ENCODE results near the gene UEVLD. TPM values are rescaled to one million over a fixed set of nuclear protein-coding genes. Genes with fewer than 3 reads are reported as not detected.
A peak's percentile ranks its signal among the peaks of the same experiment; 100 is the strongest.

UEVLD gene
- polyA plus RNA-seq, 1 donor (not counting 4 experiments of a cell fraction or from before 2014, with no cell fraction given): 34.2 TPM

DNA sequence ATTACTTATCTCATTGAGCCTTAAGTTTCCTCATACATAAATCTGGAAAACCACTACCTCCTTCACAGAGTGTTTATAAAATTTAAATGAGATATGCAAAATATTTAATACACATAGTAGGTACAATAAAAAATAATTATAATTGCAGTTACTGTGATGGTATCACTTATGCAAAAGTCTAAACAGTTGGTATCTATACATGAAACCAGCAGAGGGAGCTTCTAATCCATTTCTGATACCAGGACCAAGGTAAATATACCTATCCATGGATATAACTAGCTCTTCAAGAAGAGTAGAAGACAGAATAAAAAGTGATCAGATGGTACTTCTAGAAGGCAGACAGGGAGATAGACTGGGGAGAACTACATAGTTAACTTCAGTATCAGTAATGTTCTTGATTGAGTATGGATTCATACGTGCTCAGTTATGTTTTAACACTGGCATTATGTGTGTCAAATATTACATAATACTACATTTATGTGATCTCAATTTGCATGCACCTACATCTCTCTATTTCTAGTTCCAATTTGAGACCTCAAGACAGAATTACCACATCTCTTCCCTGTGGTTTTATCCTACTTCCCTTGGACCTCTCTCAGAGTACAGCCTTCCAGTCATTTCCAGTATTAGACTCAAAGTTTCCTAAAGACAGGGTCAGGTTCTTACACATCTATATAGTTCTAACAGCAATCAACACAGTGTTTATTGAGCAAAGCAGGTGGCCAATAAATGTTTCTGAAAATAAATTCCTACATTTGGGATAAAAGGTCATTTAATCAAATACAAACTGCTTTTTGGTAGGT, 48.1 kb downstream of the UEVLD start:
- Histone ChIP-seq H2AFZ (ENCODE audit: control insufficient read depth, low read length) (no peak overlapping the region), H3K79me2 (ENCODE audit: control insufficient read depth, insufficient read depth, low read length) (no peaks in the 10 kb centered on the region), H3K27me3 (ENCODE audit: control insufficient read depth, extremely low read depth, insufficient read depth, low read length) (no peaks in the 10 kb centered on the region), H3K36me3 (ENCODE audit: control insufficient read depth in 2 of 2, extremely low read depth in 1 of 2, insufficient read depth in 2 of 2, low read length in 2 of 2) (peaks cover 9% of the 10 kb centered on the region in 2 experiments), H3K9ac (ENCODE audit: control insufficient read depth, extremely low read depth, insufficient read depth, low read length) (no peak overlapping the region), H3K9me3 (ENCODE audit: control insufficient read depth, low read depth, low read length) (no peaks in the 10 kb centered on the region), H3K4me1 (ENCODE audit: control insufficient read depth, extremely low read depth, insufficient read depth, low read length) (no peaks in the 10 kb centered on the region), H3K4me2 (ENCODE audit: control insufficient read depth, extremely low read depth, insufficient read depth, low read depth, low read length) (no peak overlapping the region), H3K4me3 (ENCODE audit: control insufficient read depth in 2 of 3, extremely low read depth in 1 of 3, insufficient read depth in 2 of 3, low read depth in 1 of 3, low read length in 3 of 3) (no peak overlapping the region), H4K20me1 (ENCODE audit: control insufficient read depth, extremely low read depth, insufficient read depth, low read length) (no peaks in the 10 kb centered on the region), H3K9me1 (ENCODE audit: control insufficient read depth, extremely low read depth, insufficient read depth, low read length) (no peaks in the 10 kb centered on the region), H3K27ac (ENCODE audit: control insufficient read depth, insufficient read depth, low read length) (no peak overlapping the region)
- TF ChIP-seq, protein P1, sequence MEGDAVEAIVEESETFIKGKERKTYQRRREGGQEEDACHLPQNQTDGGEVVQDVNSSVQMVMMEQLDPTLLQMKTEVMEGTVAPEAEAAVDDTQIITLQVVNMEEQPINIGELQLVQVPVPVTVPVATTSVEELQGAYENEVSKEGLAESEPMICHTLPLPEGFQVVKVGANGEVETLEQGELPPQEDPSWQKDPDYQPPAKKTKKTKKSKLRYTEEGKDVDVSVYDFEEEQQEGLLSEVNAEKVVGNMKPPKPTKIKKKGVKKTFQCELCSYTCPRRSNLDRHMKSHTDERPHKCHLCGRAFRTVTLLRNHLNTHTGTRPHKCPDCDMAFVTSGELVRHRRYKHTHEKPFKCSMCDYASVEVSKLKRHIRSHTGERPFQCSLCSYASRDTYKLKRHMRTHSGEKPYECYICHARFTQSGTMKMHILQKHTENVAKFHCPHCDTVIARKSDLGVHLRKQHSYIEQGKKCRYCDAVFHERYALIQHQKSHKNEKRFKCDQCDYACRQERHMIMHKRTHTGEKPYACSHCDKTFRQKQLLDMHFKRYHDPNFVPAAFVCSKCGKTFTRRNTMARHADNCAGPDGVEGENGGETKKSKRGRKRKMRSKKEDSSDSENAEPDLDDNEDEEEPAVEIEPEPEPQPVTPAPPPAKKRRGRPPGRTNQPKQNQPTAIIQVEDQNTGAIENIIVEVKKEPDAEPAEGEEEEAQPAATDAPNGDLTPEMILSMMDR (optimal IDR thresholded peaks at IDR 0.05 in 1 of 3, IDR thresholded peaks at IDR 0.05 in 1 of 3, conservative IDR thresholded peaks at IDR 0.05 in 1 of 3; ENCODE audit: extremely low read depth in 1 of 3, insufficient read depth in 2 of 3, low read length in 3 of 3): peak in 2 of 3 experiments; percentile 18 to 19
- no peak for TF ChIP-seq EZH2 (IDR thresholded peaks at IDR 0.05; ENCODE audit: low read length)
- DNase-seq (ENCODE audit: low read depth, low spot score) (no peak), FAIRE-seq (no peak)
- dilution Hi-C loops (cut with MboI; ENCODE audit: extremely low pct_ligation_motif_present, low sequenced_read_pairs): no loop called here

DNA sequence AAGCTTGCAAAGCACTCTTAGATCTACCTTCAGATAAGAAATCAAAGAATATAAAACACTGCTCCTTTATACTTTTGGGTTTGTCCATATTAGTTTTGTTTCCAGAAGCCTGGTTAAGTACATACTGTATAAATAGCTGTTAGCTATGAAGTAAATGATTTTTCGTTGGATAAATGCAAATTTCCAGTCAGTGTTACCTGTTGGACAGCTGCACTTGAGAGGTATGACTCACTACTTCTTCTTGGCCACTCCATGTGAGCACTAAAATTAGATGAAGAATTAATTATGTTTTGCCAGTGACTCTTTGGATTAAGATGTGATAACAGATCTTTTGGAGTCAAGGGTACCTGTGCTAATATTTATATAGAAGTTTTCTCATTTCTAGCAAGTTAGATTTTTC, 52.3 kb downstream of the UEVLD start:
- no peaks in the 10 kb centered on the region for H3K27me3 ChIP-seq (ENCODE audit: control insufficient read depth, extremely low read depth, insufficient read depth, low read length)
- H3K9me1 ChIP-seq (ENCODE audit: control insufficient read depth, extremely low read depth, insufficient read depth, low read length): no peaks in the 10 kb centered on the region
- H3K36me3 ChIP-seq (ENCODE audit: control insufficient read depth in 2 of 2, extremely low read depth in 1 of 2, insufficient read depth in 2 of 2, low read length in 2 of 2): peaks cover 6 to 9% of the 10 kb centered on the region in 2 experiments
- DNase-seq (ENCODE audit: low read depth, low spot score) (no peak), FAIRE-seq (no peak)
- H2AFZ ChIP-seq (ENCODE audit: control insufficient read depth, low read length): no peak overlapping the region
- H4K20me1 ChIP-seq (ENCODE audit: control insufficient read depth, extremely low read depth, insufficient read depth, low read length): no peaks in the 10 kb centered on the region
- no peaks in the 10 kb centered on the region for H3K4me1 ChIP-seq (ENCODE audit: control insufficient read depth, extremely low read depth, insufficient read depth, low read length)
- no peak overlapping the region for H3K27ac ChIP-seq (ENCODE audit: control insufficient read depth, insufficient read depth, low read length)
- no peak overlapping the region for H3K4me2 ChIP-seq (ENCODE audit: control insufficient read depth, extremely low read depth, insufficient read depth, low read depth, low read length)
- H3K9ac ChIP-seq (ENCODE audit: control insufficient read depth, extremely low read depth, insufficient read depth, low read length): no peak overlapping the region
- H3K4me3 ChIP-seq (ENCODE audit: control insufficient read depth in 2 of 3, extremely low read depth in 1 of 3, insufficient read depth in 2 of 3, low read depth in 1 of 3, low read length in 3 of 3): no peak overlapping the region
- H3K79me2 ChIP-seq (ENCODE audit: control insufficient read depth, insufficient read depth, low read length): no peaks in the 10 kb centered on the region
- no peaks in the 10 kb centered on the region for H3K9me3 ChIP-seq (ENCODE audit: control insufficient read depth, low read depth, low read length)
- dilution Hi-C loops (cut with MboI; ENCODE audit: extremely low pct_ligation_motif_present, low sequenced_read_pairs): no loop called here
- TF ChIP-seq, protein P1 (optimal IDR thresholded peaks at IDR 0.05 in 1 of 3, IDR thresholded peaks at IDR 0.05 in 1 of 3, conservative IDR thresholded peaks at IDR 0.05 in 1 of 3; ENCODE audit: extremely low read depth in 1 of 3, insufficient read depth in 2 of 3, low read length in 3 of 3): no peak
- TF ChIP-seq EZH2 (IDR thresholded peaks at IDR 0.05; ENCODE audit: low read length): no peak

Measured in keratinocyte (primary cell).